ENCODE results near the gene LGI4. TPM values are rescaled to one million over a fixed set of nuclear protein-coding genes. Genes with fewer than 3 reads are reported as not detected.
"Not testable (repeated sequence)": the region's sequence is repeated elsewhere in the genome, so short reads cannot be mapped to it uniquely, and the experiment has no call there.

The LGI4 gene
- total RNA-seq, 1 donor from 2014 or later, result 0.10 TPM

GRCh38 chr19:35155441-35155840 is 20.6 kb upstream of the LGI4 start:
- H3K27me3 Mint-ChIP-seq (ENCODE audit: unreplicated experiment), result peaks cover 9% of the 10 kb centered on the region
- no peak overlapping the region for H3K27ac Mint-ChIP-seq (ENCODE audit: unreplicated experiment)
- no peak for DNase-seq (ENCODE audit: low spot score)
- no peaks in the 10 kb centered on the region for H3K9me3 Mint-ChIP-seq (ENCODE audit: unreplicated experiment)
- H3K4me3 Mint-ChIP-seq (ENCODE audit: unreplicated experiment), result peak overlapping the region; percentile 93
- H3K4me1 Mint-ChIP-seq (ENCODE audit: unreplicated experiment), result peaks cover 21% of the 10 kb centered on the region
- TF ChIP-seq, protein P1, sequence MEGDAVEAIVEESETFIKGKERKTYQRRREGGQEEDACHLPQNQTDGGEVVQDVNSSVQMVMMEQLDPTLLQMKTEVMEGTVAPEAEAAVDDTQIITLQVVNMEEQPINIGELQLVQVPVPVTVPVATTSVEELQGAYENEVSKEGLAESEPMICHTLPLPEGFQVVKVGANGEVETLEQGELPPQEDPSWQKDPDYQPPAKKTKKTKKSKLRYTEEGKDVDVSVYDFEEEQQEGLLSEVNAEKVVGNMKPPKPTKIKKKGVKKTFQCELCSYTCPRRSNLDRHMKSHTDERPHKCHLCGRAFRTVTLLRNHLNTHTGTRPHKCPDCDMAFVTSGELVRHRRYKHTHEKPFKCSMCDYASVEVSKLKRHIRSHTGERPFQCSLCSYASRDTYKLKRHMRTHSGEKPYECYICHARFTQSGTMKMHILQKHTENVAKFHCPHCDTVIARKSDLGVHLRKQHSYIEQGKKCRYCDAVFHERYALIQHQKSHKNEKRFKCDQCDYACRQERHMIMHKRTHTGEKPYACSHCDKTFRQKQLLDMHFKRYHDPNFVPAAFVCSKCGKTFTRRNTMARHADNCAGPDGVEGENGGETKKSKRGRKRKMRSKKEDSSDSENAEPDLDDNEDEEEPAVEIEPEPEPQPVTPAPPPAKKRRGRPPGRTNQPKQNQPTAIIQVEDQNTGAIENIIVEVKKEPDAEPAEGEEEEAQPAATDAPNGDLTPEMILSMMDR (IDR thresholded peaks at IDR 0.05; ENCODE audit: unreplicated experiment), result no peak
- peaks cover 22% of the 10 kb centered on the region for H3K36me3 Mint-ChIP-seq (ENCODE audit: low read depth, unreplicated experiment)

DNA sequence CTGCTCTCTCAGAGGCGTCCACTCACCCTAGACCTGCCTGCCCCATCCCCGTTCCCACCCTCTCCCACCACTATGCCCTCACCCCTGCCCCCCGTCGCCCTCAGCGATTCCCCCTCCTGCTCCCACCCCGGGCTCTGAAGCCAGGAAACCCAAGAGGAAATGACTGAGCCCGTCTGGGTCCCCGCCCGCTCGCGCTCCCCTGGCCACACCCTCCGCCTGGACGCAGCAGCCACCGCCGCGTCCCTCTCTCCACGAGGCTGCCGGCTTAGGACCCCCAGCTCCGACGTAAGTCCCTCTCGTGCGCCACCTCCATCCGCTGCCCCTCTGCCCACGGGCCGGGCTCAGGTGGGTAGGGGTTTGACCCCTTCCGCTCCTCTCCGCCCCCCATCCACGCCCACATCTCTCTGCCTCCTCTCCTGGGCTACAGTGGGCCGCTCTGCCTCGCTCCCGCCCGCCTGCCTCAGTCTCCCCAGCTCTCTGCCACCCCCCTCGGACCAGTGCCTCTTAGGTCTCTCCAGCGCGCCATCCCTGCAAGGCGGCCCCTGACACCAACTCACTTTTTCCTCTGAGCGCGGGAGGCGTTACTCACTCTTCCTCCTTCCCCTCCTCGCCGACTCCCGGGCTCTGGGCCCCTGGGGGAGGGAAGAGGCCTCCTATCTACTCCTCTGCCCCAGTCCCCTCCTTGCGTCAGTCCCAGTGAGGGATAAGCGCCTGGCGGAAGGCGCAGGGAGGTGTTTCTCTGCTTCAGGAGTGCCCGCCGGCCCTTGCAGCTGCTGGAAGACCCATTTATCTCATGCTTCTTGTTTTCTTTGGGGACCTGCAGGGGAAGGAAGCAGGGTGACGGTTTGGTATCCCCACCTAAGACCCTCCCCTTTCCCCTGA is 19.9 kb upstream of the LGI4 start, which contains the start of gene FXYD5:
TSS of gene FXYD5 (plus strand) at position 211 of the 882 bp plus-strand sequence. CDS start 816 bp downstream, outside the sequence.
- DNase-seq (ENCODE audit: low spot score), result peak; percentile 53
- TF ChIP-seq, protein P1 (IDR thresholded peaks at IDR 0.05; ENCODE audit: unreplicated experiment), result no peak
- peaks cover 21% of the 10 kb centered on the region for H3K4me1 Mint-ChIP-seq (ENCODE audit: unreplicated experiment)
- no peaks in the 10 kb centered on the region for H3K9me3 Mint-ChIP-seq (ENCODE audit: unreplicated experiment)
- peaks cover 25% of the 10 kb centered on the region for H3K36me3 Mint-ChIP-seq (ENCODE audit: low read depth, unreplicated experiment)
- peak within 1 kb of the TSS; percentile 93 for H3K4me3 Mint-ChIP-seq (ENCODE audit: unreplicated experiment)
- H3K27me3 Mint-ChIP-seq (ENCODE audit: unreplicated experiment), result peaks cover 11% of the 10 kb centered on the region
- H3K27ac Mint-ChIP-seq (ENCODE audit: unreplicated experiment), result peak within 1 kb of the TSS; percentile 74

GRCh38 chr19:35153701-35154524 is 19.1 kb upstream of the LGI4 start:
- DNase-seq (ENCODE audit: low spot score), result peak; percentile 75
- no peaks in the 10 kb centered on the region for H3K9me3 Mint-ChIP-seq (ENCODE audit: unreplicated experiment)
- H3K36me3 Mint-ChIP-seq (ENCODE audit: low read depth, unreplicated experiment), result peaks cover 19% of the 10 kb centered on the region
- peak overlapping the region; percentile 93 for H3K4me3 Mint-ChIP-seq (ENCODE audit: unreplicated experiment)
- peak overlapping the region; percentile 57 for H3K27ac Mint-ChIP-seq (ENCODE audit: unreplicated experiment)
- H3K4me1 Mint-ChIP-seq (ENCODE audit: unreplicated experiment), result peaks cover 21% of the 10 kb centered on the region
- peaks cover 14% of the 10 kb centered on the region for H3K27me3 Mint-ChIP-seq (ENCODE audit: unreplicated experiment)
- TF ChIP-seq, protein P1 (IDR thresholded peaks at IDR 0.05; ENCODE audit: unreplicated experiment), result peak; percentile 77

GRCh38 chr19:35153129-35153522 is 18.3 kb upstream of the LGI4 start:
- peaks cover 14% of the 10 kb centered on the region for H3K27me3 Mint-ChIP-seq (ENCODE audit: unreplicated experiment)
- peaks cover 15% of the 10 kb centered on the region for H3K36me3 Mint-ChIP-seq (ENCODE audit: low read depth, unreplicated experiment)
- DNase-seq (ENCODE audit: low spot score); H3K9me3 Mint-ChIP-seq (ENCODE audit: unreplicated experiment); H3K27ac Mint-ChIP-seq (ENCODE audit: unreplicated experiment): not testable (repeated sequence)
- peak overlapping the region; percentile 67 for H3K4me3 Mint-ChIP-seq (ENCODE audit: unreplicated experiment)
- peaks cover 21% of the 10 kb centered on the region for H3K4me1 Mint-ChIP-seq (ENCODE audit: unreplicated experiment)

DNA sequence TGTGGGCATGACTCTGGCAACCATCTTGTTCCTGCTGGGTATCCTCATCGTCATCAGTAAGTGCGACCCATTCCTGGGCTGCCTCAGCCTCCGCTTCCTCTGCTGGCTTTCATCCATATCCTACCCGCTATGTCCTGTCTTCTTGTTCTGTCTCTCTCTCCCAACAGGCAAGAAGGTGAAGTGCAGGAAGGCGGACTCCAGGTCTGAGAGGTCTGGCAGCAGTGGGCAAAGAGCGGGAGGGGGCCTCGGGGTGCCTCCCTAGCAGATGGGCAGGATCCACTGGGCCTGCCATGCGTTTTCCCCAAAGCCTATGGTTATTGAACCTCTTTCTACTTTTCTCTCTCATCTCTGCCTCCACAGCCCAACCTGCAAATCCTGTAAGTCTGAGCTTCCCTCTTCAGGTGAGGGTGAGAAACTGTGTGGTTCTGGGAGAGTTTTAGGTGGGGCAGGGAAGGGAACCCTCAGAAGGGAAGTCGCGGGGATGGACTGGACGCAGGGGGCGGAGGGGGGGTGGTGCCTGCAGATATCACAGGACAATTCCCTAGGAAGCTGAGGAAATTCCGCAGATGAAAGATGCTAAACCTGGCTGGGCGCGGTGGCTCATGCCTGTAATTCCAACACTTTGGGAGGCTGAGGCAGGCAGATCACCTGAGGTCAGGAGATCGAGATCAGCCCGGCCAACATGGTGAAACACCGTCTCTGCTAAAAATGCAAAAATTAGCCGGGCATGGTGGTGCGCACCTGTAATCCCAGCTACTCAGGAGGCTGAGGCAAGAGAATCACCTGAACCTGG is 16.6 kb upstream of the LGI4 start:
- Mint-ChIP-seq H3K9me3 (ENCODE audit: unreplicated experiment) (no peaks in the 10 kb centered on the region), H3K4me1 (ENCODE audit: unreplicated experiment) (peaks cover 20% of the 10 kb centered on the region), H3K27ac (ENCODE audit: unreplicated experiment) (no peak overlapping the region), H3K4me3 (ENCODE audit: unreplicated experiment) (no peak overlapping the region), H3K36me3 (ENCODE audit: low read depth, unreplicated experiment) (peaks cover 13% of the 10 kb centered on the region), H3K27me3 (ENCODE audit: unreplicated experiment) (peaks cover 14% of the 10 kb centered on the region)
- no peak for DNase-seq (ENCODE audit: low spot score)
- TF ChIP-seq, protein P1 (IDR thresholded peaks at IDR 0.05; ENCODE audit: unreplicated experiment), result no peak
